Parathyroid adenoma (tissue), 2 donors: Measurements from ENCODE around the gene CAMK2D.

Experiments used
- H2AFZ ChIP-seq: fragments of 300-600 bp; sonication (generic); one replicate; pipeline ENCODE4 v1.7.0; 2017; ENCODE audit warnings: antibody characterized with exemption, mild to moderate bottlenecking
- H3K27ac ChIP-seq: fragments of 300-600 bp; sonication (generic); one replicate; pipeline ENCODE4 v1.7.0; 2017
- H3K27me3 ChIP-seq: fragments of 300-600 bp; sonication (generic); one replicate; pipeline ENCODE4 v1.7.0; 2017; ENCODE audit warnings: low read length; ENCODE audit not compliant: control insufficient read depth, insufficient read depth
- H3K36me3 ChIP-seq: fragments of 300-600 bp; sonication (generic); one replicate; pipeline ENCODE4 v1.7.0; 2017; ENCODE audit warnings: low read length; ENCODE audit not compliant: control insufficient read depth, insufficient read depth
- H3K4me1 ChIP-seq: fragments of 300-600 bp; sonication (generic); one replicate; pipeline ENCODE4 v1.7.0; 2017; ENCODE audit warnings: control low read depth
- H3K4me2 ChIP-seq: fragments of 300-600 bp; sonication (generic); one replicate; pipeline ENCODE4 v1.7.0; 2017; ENCODE audit warnings: low read length
- H3K4me3 ChIP-seq: fragments of 300-600 bp; sonication (generic); one replicate; pipeline ENCODE4 v1.7.0; 2017; ENCODE audit warnings: low read depth, low read length
- H3K79me2 ChIP-seq: fragments of 300-600 bp; sonication (generic); one replicate; pipeline ENCODE4 v1.7.0; 2017; ENCODE audit warnings: control low read depth
- H3K9ac ChIP-seq: fragments of 300-600 bp; sonication (generic); one replicate; pipeline ENCODE4 v1.7.0; 2017; ENCODE audit warnings: mild to moderate bottlenecking
- H3K9me3 ChIP-seq: fragments of 300-600 bp; sonication (generic); one replicate; pipeline ENCODE4 v1.7.0; 2017; ENCODE audit warnings: low read length; ENCODE audit not compliant: control insufficient read depth
- TF ChIP-seq, protein P1 (sequence below): fragments of 300-600 bp; sonication (generic); IDR thresholded peaks from one replicate; pipeline ENCODE4 v1.7.0; 2017; ENCODE audit warnings: antibody characterized with exemption, mild to moderate bottlenecking
- donor health status: primary hyperparathyroidism.

The CAMK2D gene

DNA sequence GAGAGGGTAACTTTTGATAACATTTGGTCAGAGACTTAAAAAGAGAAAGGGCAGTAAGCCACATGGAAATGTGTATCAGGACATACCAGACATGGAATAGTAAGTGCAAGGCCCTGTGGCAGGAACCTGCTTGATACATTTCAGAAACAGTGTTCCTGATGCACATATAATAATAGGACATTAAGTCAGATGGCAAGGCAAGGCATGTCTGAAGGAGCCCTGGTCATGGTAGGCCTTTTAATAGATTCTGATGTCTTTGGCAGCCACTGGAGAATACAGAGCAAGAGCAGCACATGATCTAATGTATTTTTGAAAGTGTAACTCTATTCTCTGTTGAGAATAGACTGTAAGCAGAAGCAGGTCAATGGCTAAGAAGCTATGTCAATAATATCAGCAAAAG, 279.7 kb downstream of the CAMK2D start:
- Histone ChIP-seq H3K27me3 (no peaks in the 10 kb centered on the region), H2AFZ (no peak overlapping the region), H3K4me3 (no peak overlapping the region), H3K27ac (no peak overlapping the region), H3K36me3 (peaks cover 2% of the 10 kb centered on the region), H3K79me2 (no peaks in the 10 kb centered on the region), H3K4me2 (no peak overlapping the region), H3K4me1 (no peaks in the 10 kb centered on the region), H3K9me3 (no peaks in the 10 kb centered on the region), H3K9ac (no peak overlapping the region)
- TF ChIP-seq, protein P1, sequence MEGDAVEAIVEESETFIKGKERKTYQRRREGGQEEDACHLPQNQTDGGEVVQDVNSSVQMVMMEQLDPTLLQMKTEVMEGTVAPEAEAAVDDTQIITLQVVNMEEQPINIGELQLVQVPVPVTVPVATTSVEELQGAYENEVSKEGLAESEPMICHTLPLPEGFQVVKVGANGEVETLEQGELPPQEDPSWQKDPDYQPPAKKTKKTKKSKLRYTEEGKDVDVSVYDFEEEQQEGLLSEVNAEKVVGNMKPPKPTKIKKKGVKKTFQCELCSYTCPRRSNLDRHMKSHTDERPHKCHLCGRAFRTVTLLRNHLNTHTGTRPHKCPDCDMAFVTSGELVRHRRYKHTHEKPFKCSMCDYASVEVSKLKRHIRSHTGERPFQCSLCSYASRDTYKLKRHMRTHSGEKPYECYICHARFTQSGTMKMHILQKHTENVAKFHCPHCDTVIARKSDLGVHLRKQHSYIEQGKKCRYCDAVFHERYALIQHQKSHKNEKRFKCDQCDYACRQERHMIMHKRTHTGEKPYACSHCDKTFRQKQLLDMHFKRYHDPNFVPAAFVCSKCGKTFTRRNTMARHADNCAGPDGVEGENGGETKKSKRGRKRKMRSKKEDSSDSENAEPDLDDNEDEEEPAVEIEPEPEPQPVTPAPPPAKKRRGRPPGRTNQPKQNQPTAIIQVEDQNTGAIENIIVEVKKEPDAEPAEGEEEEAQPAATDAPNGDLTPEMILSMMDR = no peak

DNA sequence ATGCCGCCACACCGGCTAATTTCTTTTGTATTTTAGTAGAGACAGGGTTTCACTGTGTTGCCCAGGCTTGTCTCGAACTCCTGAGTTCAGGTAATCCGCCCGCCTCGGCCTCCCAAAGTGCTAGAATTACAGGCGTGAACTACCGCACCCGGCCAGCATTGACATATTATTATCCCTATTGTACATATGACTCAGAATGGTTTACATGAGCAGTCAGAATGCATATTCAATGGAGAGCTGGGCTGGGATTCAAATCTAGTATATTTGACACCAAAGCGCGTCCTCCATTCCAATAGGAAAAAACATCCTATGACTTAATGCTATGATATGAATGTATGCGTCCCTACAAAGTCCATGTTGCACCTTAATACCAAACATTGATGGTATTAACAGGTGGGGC, 281.4 kb downstream of the CAMK2D start:
- TF ChIP-seq, protein P1 = no peak

DNA sequence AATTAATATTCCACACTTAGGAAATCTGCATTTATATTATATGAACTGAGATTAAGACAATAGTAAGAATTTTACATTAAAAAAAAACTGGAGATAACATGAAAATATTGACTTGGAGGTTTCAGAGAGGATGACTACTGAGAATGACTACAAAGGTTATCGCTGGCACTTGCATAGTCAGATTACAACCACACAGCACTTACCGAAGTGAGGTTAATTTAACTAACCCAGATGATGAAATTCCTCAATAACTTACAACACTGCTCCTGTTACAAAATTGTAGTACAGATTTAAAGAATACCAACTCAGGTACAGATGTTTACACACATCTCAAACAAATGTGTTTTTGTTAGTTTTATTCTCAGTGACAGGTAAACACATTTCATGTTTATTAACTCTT, 283.5 kb downstream of the CAMK2D start:
- Histone ChIP-seq H3K27ac (no peak overlapping the region), H3K4me1 (no peaks in the 10 kb centered on the region), H3K27me3 (no peaks in the 10 kb centered on the region), H3K9ac (no peak overlapping the region), H3K4me3 (no peak overlapping the region), H3K79me2 (no peaks in the 10 kb centered on the region), H3K9me3 (no peaks in the 10 kb centered on the region), H3K4me2 (no peak overlapping the region), H3K36me3 (peaks cover 2% of the 10 kb centered on the region), H2AFZ (no peak overlapping the region)
- TF ChIP-seq, protein P1 = no peak

More for the DNA sequence above, 281.4 kb downstream of the CAMK2D start:
- no peaks in the 10 kb centered on the region for H3K4me1 ChIP-seq
- H3K79me2 ChIP-seq = no peaks in the 10 kb centered on the region
- H3K9ac ChIP-seq = no peak overlapping the region
- H3K27me3 ChIP-seq = no peaks in the 10 kb centered on the region
- no peak overlapping the region for H2AFZ ChIP-seq
- no peak overlapping the region for H3K4me3 ChIP-seq
- no peaks in the 10 kb centered on the region for H3K9me3 ChIP-seq
- no peak overlapping the region for H3K27ac ChIP-seq
- H3K4me2 ChIP-seq = no peak overlapping the region
- H3K36me3 ChIP-seq = peaks cover 2% of the 10 kb centered on the region

DNA sequence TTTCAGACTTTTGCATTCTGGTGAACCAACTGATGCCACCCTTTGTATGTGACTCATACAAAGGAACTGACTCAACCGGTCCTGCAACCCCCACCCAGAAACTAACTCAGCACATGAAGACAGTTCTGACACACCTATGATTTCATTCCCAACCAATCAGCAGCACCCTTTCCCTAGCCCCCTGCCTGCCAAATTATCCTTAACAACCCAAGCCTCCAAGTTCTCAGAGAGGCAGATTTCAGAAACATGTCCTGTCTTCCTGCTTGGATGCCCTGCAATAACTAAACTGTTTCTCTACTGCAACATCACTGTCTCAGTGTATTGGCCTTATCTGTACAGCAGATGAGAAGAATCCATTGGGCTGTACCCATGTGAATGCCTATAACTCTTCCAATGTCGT, 284.7 kb downstream of the CAMK2D start:
- no peak overlapping the region for H3K4me2 ChIP-seq
- H3K36me3 ChIP-seq = no peaks in the 10 kb centered on the region
- TF ChIP-seq, protein P1 = no peak
- no peak overlapping the region for H2AFZ ChIP-seq
- no peaks in the 10 kb centered on the region for H3K27me3 ChIP-seq
- H3K4me3 ChIP-seq = no peak overlapping the region
- no peaks in the 10 kb centered on the region for H3K9me3 ChIP-seq
- H3K79me2 ChIP-seq = no peaks in the 10 kb centered on the region
- H3K27ac ChIP-seq = no peak overlapping the region
- H3K9ac ChIP-seq = no peak overlapping the region
- no peaks in the 10 kb centered on the region for H3K4me1 ChIP-seq

DNA sequence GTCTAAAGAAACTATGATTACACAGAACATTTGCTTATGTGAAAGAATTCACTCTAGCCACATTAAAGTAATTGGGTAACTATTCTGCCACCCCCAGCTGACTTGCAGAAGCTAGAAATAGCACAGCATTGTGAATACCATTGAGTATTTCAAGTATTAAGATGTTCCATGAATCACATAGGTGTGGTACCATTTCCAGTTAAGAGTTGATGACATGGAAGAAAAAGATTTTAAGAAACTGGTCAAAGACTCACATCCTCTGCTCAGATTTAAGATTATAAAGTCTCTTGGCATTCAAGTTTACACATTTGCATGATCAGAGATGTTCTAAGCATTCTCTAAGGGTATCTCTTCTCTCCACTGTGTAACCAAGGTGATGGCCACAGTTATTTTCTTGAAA, 287.5 kb downstream of the CAMK2D start:
- no peaks in the 10 kb centered on the region for H3K4me1 ChIP-seq
- no peaks in the 10 kb centered on the region for H3K27me3 ChIP-seq
- no peak overlapping the region for H3K4me3 ChIP-seq
- H3K27ac ChIP-seq = no peak overlapping the region
- no peak overlapping the region for H3K9ac ChIP-seq
- no peaks in the 10 kb centered on the region for H3K79me2 ChIP-seq
- no peaks in the 10 kb centered on the region for H3K36me3 ChIP-seq
- H3K9me3 ChIP-seq = no peaks in the 10 kb centered on the region
- TF ChIP-seq, protein P1 = no peak
- no peak overlapping the region for H2AFZ ChIP-seq
- H3K4me2 ChIP-seq = no peak overlapping the region
